Cardiac fibroblast (primary cell): ENCODE data around the gene CFAP73.

Experiments used
- DNase-seq, 2 donors: peaks; one replicate each; pipeline versions ENCODE4 v3.0.0 to v3.0.0-alpha.2; 2010; ENCODE audit warnings: low read depth in 2 of 2
- H3K4me3 ChIP-seq, 2 donors: replicated peaks in 1 of 2; 1 replicate in 1 of 2; 2 replicates in 1 of 2; pipeline ENCODE4 v1.5.1; 2011; ENCODE audit warnings: low read depth in 2 of 2, low read length in 2 of 2, mild to moderate bottlenecking in 2 of 2, moderate library complexity in 1 of 2
- TF ChIP-seq, protein P1 (sequence below): IDR thresholded peaks from one replicate; pipeline ENCODE4 v1.5.1; 2011; ENCODE audit warnings: low read depth, mild to moderate bottlenecking, low read length, inconsistent platforms

CFAP73 gene

DNA sequence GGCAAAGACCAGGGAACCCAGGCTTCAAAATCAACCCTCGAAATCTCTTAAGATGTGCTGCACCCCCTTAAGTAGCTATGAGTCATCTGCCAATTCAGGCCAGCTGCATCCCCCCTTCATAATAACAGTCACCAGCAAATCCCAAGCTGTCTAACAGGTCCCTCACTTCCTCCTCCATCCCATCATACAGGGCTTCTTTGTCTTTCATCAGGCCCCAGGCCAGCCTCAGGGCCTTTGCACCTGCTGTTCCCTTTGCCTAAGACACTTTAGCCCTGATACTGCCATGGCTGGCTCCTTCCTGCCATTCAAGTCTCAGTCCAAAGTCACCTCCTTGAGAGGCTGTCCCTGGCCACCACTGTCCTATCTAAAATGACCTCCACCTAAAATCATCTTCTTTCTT lies 18.0 kb upstream of the CFAP73 start:
- no peak for DNase-seq
- H3K4me3 ChIP-seq, result no peak overlapping the region
- TF ChIP-seq, protein P1, sequence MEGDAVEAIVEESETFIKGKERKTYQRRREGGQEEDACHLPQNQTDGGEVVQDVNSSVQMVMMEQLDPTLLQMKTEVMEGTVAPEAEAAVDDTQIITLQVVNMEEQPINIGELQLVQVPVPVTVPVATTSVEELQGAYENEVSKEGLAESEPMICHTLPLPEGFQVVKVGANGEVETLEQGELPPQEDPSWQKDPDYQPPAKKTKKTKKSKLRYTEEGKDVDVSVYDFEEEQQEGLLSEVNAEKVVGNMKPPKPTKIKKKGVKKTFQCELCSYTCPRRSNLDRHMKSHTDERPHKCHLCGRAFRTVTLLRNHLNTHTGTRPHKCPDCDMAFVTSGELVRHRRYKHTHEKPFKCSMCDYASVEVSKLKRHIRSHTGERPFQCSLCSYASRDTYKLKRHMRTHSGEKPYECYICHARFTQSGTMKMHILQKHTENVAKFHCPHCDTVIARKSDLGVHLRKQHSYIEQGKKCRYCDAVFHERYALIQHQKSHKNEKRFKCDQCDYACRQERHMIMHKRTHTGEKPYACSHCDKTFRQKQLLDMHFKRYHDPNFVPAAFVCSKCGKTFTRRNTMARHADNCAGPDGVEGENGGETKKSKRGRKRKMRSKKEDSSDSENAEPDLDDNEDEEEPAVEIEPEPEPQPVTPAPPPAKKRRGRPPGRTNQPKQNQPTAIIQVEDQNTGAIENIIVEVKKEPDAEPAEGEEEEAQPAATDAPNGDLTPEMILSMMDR, result no peak

DNA sequence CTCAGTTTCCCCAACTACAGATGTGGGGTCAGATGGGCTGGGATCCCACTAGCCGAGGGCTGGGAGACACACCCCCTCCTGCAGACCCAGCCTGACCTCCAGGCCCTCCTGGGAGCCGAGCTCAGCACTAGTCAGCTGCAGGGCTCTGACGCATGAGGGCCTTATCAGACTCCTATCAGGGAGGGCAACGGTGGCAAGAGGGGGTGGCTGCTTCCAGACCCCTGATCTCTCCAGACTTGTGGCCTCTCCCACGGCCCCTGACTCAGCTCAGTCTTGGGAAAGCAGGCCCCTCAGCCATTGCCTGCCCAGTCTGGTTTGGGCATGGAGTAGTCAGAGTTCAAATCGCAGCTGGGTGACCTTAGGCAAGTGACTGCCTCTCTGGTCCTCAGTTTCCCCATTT lies 16.5 kb upstream of the CFAP73 start:
- no peak for DNase-seq
- no peak overlapping the region for H3K4me3 ChIP-seq
- TF ChIP-seq, protein P1, result no peak

DNA sequence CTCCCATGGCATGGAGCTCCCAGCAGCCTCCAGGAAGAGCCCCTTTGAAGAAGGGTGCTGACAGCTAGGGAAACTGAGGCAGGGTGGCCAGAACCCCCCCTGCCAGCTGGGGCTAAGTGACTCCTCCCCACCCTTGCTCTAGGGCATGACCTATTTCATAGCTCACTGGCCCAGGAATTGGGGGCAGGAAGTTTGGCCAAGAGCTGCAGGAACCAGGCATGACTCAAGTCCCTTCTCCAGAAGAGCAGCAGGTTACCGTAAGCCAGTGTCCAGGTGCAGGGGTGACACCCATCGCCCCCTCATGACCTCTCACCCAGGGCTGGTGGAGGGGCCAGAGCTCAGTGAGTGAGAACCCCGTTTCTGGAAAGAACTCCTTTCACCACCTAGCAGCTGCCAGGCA lies 15.9 kb upstream of the CFAP73 start:
- H3K4me3 ChIP-seq, result no peak overlapping the region
- TF ChIP-seq, protein P1, result no peak
- no peak for DNase-seq

DNA sequence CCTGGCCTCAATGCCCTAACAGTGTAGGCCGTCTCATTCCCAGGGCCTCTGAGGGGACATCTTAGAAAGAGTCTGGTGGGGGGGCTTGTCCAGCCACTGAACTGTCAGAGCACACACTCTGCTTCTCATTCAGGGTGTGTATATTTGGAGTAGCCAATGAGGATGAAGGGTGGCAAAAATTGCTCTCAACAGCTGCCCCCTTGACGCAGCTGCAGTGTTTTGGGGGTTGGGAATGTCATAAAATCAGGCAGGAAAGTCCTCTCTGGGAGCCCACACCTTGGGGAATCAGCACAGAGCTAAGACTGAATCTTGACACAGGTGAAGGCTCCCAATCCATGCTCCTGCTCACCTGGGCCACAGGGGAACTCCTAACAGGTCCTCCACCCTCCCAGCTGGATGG lies 15.5 kb upstream of the CFAP73 start:
- DNase-seq, result no peak
- TF ChIP-seq, protein P1, result no peak
- H3K4me3 ChIP-seq, result no peak overlapping the region

DNA sequence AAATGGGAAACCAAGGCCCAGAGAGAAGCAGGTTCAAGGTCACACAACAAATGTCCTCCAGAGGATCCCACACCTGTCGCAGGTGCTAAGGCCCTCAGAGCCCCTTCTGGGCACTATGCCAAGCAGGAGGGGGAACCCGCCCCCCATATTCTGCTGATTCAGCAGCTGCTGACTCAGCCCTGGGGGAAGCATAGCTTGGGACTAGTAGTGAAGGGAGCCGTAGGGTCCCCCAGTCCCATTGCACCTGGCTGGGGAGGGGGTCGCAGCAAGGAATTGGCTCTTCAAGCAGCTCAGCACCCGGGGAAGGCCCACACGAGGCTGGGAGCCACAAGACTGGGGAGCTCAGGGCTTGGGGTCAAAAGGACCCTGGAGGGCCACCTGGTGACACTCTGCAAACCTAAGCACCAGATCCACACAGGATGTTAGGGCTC lies 15.0 kb upstream of the CFAP73 start:
- no peak overlapping the region for H3K4me3 ChIP-seq
- no peak for DNase-seq
- TF ChIP-seq, protein P1, result no peak

DNA sequence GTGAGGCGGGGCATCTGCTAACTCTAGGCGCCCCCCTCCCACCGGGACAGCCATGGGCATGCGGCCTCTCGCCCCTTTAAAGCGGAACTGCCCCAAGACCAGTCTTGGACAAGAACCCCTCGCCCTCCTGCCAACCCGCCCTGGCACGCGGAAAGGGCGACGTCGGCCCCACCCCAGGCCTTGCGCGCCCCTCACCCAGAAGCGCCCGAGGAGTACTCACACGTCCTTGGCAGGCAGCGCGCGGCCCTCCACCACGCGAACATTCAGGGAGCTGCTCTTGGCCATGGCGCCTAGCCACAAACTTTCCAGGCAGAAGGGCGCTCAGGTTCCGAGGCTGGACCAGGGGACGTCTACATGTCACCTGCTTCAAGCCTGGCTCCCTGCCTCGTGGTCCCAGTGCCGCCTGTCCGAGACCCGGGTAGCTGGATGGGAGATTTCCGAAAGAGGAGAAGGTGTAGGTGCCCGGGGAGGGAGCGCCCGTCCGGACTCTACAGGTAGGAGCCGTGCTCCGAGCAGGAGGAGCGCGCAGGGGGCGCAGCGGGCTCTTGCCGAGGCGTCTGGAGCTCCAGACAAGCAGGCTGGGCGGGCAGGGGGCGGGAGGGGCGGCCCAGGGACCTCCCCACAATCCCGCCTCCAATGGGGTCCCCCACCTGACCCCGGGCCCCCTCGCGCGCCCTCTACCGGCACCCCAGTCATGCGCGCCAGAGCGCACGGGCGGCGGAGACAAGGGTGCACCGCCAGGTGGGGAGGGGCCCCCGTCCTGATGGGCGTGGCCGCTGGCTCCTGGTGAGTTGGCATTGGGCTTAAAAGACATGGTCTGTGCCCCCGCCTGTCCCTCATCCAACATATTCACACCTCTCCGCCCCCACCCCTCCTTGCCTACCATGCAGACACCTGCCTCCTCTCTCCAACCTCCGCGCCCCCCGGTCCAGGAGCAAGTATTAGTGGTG lies 14.1 kb upstream of the CFAP73 start, which contains the start of gene RASAL1:
Gene RASAL1, minus strand, starts transcription at position 584 of the 950 bp plus-strand sequence. Its CDS starts 299 bp downstream, at position 285.
- H3K4me3 ChIP-seq, result no peak within 1 kb of the TSS
- DNase-seq, result no peak
- TF ChIP-seq, protein P1, result no peak
